ENCODE measurements around the gene BDH1.

BDH1 gene

GRCh38 chr3:197584733-197585132, 29.0 kb upstream of the BDH1 start:
- Histone ChIP-seq H3K9ac (ENCODE audit: low read length) (no peak overlapping the region), H3K36me3 (replicated peaks; ENCODE audit: low read depth, low read length) (no peaks in the 10 kb centered on the region), H3K9me3 (ENCODE audit: insufficient read depth, low read length) (no peaks in the 10 kb centered on the region), H3K27me3 (ENCODE audit: low read depth, low read length) (no peaks in the 10 kb centered on the region), H3K27ac (ENCODE audit: low read length) (no peak overlapping the region), H3K4me3 (ENCODE audit: low read length) (no peak overlapping the region), H3K4me1 (ENCODE audit: low read length) (no peaks in the 10 kb centered on the region), H3K79me2 (ENCODE audit: low read length) (no peaks in the 10 kb centered on the region), H3K4me2 (ENCODE audit: low read length) (no peak overlapping the region), H2AFZ (ENCODE audit: low read depth, low read length) (no peak overlapping the region), H4K20me1 (ENCODE audit: insufficient read depth, low read length) (no peaks in the 10 kb centered on the region)
- TF ChIP-seq CTCF (IDR thresholded peaks at IDR 0.05; ENCODE audit: low read depth, low read length) (no peak), EZH2phosphoT487 (IDR thresholded peaks at IDR 0.05; ENCODE audit: low read depth) (no peak)

- H3K27me3 ChIP-seq (ENCODE audit: low read depth, low read length) = no peaks in the 10 kb centered on the region
- no peaks in the 10 kb centered on the region for H3K4me1 ChIP-seq (ENCODE audit: low read length)
- H3K4me2 ChIP-seq (ENCODE audit: low read length) = no peak overlapping the region
- no peak overlapping the region for H2AFZ ChIP-seq (ENCODE audit: low read depth, low read length)
- H3K9me3 ChIP-seq (ENCODE audit: insufficient read depth, low read length) = no peaks in the 10 kb centered on the region
- H3K36me3 ChIP-seq (replicated peaks; ENCODE audit: low read depth, low read length) = no peaks in the 10 kb centered on the region
- no peaks in the 10 kb centered on the region for H3K79me2 ChIP-seq (ENCODE audit: low read length)
- H3K4me3 ChIP-seq (ENCODE audit: low read length) = no peak overlapping the region
- TF ChIP-seq EZH2phosphoT487 (IDR thresholded peaks at IDR 0.05; ENCODE audit: low read depth) (no peak), CTCF (IDR thresholded peaks at IDR 0.05; ENCODE audit: low read depth, low read length) (no peak)
- H3K9ac ChIP-seq (ENCODE audit: low read length) = no peak overlapping the region
- no peak overlapping the region for H3K27ac ChIP-seq (ENCODE audit: low read length)
- no peaks in the 10 kb centered on the region for H4K20me1 ChIP-seq (ENCODE audit: insufficient read depth, low read length)
These were observed 27.6 kb upstream of the BDH1 start for GRCh38 chr3:197583371-197583770.

GRCh38 chr3:197580253-197580691, 24.5 kb upstream of the BDH1 start:
- H3K36me3 ChIP-seq (replicated peaks; ENCODE audit: low read depth, low read length) = no peaks in the 10 kb centered on the region
- no peaks in the 10 kb centered on the region for H4K20me1 ChIP-seq (ENCODE audit: insufficient read depth, low read length)
- no peak overlapping the region for H3K4me3 ChIP-seq (ENCODE audit: low read length)
- H3K4me1 ChIP-seq (ENCODE audit: low read length) = no peaks in the 10 kb centered on the region
- H3K27ac ChIP-seq (ENCODE audit: low read length) = no peak overlapping the region
- H3K9me3 ChIP-seq (ENCODE audit: insufficient read depth, low read length) = no peaks in the 10 kb centered on the region
- TF ChIP-seq CTCF (IDR thresholded peaks at IDR 0.05; ENCODE audit: low read depth, low read length) (no peak), EZH2phosphoT487 (IDR thresholded peaks at IDR 0.05; ENCODE audit: low read depth) (no peak)
- H3K9ac ChIP-seq (ENCODE audit: low read length) = no peak overlapping the region
- no peak overlapping the region for H3K4me2 ChIP-seq (ENCODE audit: low read length)
- no peaks in the 10 kb centered on the region for H3K27me3 ChIP-seq (ENCODE audit: low read depth, low read length)
- H3K79me2 ChIP-seq (ENCODE audit: low read length) = no peaks in the 10 kb centered on the region
- H2AFZ ChIP-seq (ENCODE audit: low read depth, low read length) = no peak overlapping the region

- Histone ChIP-seq H3K79me2 (ENCODE audit: low read length) (no peaks in the 10 kb centered on the region), H3K4me2 (ENCODE audit: low read length) (no peak overlapping the region), H2AFZ (ENCODE audit: low read depth, low read length) (no peak overlapping the region), H3K36me3 (replicated peaks; ENCODE audit: low read depth, low read length) (no peaks in the 10 kb centered on the region), H3K4me1 (ENCODE audit: low read length) (no peaks in the 10 kb centered on the region), H3K9ac (ENCODE audit: low read length) (no peak overlapping the region), H3K9me3 (ENCODE audit: insufficient read depth, low read length) (no peaks in the 10 kb centered on the region), H3K27ac (ENCODE audit: low read length) (no peak overlapping the region), H3K27me3 (ENCODE audit: low read depth, low read length) (no peaks in the 10 kb centered on the region; the same call in 1 of the 2 replicates), H4K20me1 (ENCODE audit: insufficient read depth, low read length) (no peaks in the 10 kb centered on the region), H3K4me3 (ENCODE audit: low read length) (no peak overlapping the region)
- no peak for TF ChIP-seq CTCF (IDR thresholded peaks at IDR 0.05; ENCODE audit: low read depth, low read length)
- no peak for TF ChIP-seq EZH2phosphoT487 (IDR thresholded peaks at IDR 0.05; ENCODE audit: low read depth)
These were observed 22.6 kb upstream of the BDH1 start for GRCh38 chr3:197578376-197578775.

All from OCI-LY3 (cell line).